Measurements from ENCODE around the gene NAT8L.

- TF ChIP-seq POLR2A (IDR thresholded peaks at IDR 0.05) (no peak), CTCF (IDR thresholded peaks at IDR 0.05) (no peak)
These were observed 37.0 kb downstream of the NAT8L start for GRCh38 chr4:2096073-2096609.

Measured in breast epithelium (tissue), 3 donors.